Rectal smooth muscle tissue (tissue), 1 donor: Measurements from ENCODE around the gene PRRG2.
A peak's percentile ranks its signal among the peaks of the same experiment; 100 is the strongest.

ENCODE experiments used
- H3K27ac ChIP-seq: one replicate; pipeline ENCODE4 v1.7.0; 2013; ENCODE audit warnings: low read depth, low read length, inconsistent platforms
- H3K27me3 ChIP-seq: one replicate; pipeline ENCODE4 v1.7.0; 2013; ENCODE audit warnings: low read length; ENCODE audit not compliant: control insufficient read depth, insufficient read depth
- H3K36me3 ChIP-seq: one replicate; pipeline ENCODE4 v1.7.0; 2013; ENCODE audit warnings: low read length; ENCODE audit not compliant: control insufficient read depth, insufficient read depth
- H3K4me1 ChIP-seq: one replicate; pipeline ENCODE4 v1.7.0; 2013; ENCODE audit warnings: low read length; ENCODE audit not compliant: control insufficient read depth, insufficient read depth
- H3K4me3 ChIP-seq: one replicate; pipeline ENCODE4 v1.7.0; 2013; ENCODE audit warnings: low read length
- H3K9ac ChIP-seq: one replicate; pipeline ENCODE4 v1.7.0; 2013; ENCODE audit warnings: low read length

PRRG2 gene

DNA sequence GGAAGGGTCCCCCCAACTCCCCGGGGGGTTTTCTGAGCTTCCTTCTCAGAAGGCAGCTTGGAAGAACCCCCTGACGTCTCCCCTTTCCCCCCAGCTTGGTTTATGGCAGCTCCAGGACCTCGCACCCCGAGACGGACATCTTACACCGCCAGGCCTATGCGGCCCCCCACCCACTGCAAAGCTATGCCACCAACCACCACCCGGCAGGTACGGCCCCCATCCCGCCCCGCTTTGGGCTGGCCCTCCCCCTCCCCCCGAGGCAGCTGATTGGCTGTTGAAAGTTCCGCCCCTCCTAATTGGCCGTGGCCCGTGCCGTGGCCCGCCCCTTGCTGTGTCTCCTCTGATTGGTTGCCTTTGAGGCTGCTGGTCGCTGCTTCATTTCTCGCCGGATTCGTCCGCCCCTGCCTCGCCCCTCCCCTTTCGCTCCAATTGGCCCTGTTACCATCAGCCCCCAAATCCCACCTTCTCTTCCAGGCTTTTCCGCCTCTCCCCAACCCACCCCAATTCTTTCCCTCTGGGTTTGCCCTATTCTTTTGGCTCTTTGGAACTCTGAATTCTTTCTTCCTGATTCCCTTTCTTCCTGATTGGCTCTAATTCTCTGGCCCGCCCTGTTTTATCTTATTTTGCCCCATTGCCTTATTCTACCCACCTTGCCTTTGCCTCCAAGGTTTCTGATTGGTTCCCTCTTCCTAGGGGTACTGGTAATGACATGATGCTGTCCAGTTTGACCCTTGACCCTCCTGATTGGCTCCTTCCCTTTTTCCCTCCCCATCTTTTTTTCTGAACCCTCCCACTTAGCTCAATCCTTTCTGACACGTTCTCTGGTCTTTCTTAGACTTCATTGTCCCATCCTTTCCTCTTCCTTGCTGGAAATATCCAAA, 12.4 kb downstream of the PRRG2 start:
- H3K4me3 ChIP-seq, result peak overlapping the region; percentile 90
- H3K4me1 ChIP-seq, result peaks cover 6% of the 10 kb centered on the region
- peak overlapping the region; percentile 63 for H3K27ac ChIP-seq
- H3K36me3 ChIP-seq, result peaks cover 17% of the 10 kb centered on the region
- peak overlapping the region; percentile 22 for H3K9ac ChIP-seq
- H3K27me3 ChIP-seq, result no peaks in the 10 kb centered on the region

DNA sequence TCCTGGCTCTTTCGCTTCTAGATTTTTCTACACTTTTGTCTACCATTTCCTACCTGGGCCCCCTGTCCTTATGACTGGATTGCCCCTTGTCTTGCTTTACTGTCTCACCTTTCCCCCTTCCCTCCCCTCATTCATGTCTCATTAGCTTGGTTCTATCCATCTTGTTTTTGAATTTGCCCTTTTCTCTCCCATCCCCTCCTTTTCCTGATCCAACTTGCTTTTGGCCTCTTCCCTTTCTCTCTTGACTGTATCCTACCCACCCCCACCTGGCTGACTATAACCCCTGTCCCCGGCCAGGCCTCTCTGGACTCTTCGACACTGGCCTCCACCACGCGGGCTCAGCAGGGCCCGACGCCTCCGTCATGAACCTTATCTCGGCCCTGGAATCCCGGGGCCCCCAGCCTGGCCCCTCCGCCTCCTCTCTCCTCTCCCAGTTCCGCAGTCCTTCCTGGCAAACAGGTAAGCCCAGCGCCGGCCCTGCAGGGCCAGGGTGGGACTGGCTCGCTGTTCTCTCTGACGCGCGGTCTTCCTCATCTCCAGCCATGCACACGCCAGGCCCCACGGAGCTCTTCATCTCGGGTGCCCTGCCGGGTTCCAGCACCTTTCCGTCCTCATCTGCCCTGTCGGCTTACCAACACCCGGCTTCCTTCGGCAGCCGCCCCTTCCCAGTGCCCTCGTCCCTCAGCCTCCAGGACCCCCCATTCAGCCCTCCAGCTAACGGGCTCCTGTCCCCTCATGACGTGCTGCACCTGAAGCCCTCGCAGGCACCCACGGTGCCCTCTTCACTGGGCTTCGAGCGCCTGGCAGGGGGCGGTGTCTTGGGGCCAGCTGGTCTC, 13.3 kb downstream of the PRRG2 start:
- no peak overlapping the region for H3K4me3 ChIP-seq
- H3K4me1 ChIP-seq, result peaks cover 6% of the 10 kb centered on the region
- H3K27ac ChIP-seq, result peak overlapping the region; percentile 63
- no peaks in the 10 kb centered on the region for H3K27me3 ChIP-seq
- H3K36me3 ChIP-seq, result peaks cover 25% of the 10 kb centered on the region
- no peak overlapping the region for H3K9ac ChIP-seq

DNA sequence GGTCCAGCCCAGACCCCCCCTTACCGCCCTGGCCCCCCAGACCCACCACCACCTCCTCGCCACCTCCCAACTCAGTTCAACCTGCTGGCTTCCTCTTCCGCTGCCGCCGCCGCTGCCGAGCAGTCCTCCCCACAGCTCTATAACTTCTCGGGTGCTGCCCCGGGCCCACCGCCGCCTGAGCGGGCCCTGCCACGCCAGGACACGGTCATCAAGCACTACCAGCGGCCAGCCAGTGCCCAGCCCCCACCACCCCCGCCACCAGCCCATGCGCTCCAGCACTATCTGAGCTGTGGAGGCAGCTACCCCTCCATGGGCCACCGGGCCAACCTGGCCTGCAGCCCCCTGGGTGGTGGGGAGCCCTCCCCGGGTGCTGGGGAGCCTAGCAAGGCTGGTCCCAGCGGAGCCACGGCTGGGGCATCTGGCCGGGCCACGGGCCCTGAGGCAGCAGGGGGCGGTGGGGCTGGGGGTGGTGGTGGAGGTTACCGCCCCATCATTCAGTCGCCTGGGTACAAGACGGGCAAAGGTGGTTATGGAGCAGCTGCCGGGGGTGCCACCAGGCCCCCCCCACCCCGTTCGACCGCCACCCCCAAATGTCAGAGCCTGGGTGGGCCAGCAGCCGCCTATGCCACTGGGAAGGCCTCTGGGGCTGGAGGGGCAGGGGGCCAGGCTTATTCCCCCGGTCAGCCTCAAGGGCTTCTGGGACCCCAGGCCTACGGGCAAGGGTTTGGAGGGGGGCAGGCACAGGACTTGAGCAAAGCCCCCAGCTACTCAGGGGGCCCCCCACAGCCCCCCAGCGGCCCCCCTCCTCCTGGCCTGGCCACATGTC, 14.1 kb downstream of the PRRG2 start:
- H3K4me1 ChIP-seq, result peaks cover 6% of the 10 kb centered on the region
- no peaks in the 10 kb centered on the region for H3K27me3 ChIP-seq
- H3K9ac ChIP-seq, result no peak overlapping the region
- peaks cover 33% of the 10 kb centered on the region for H3K36me3 ChIP-seq
- H3K4me3 ChIP-seq, result no peak overlapping the region
- H3K27ac ChIP-seq, result no peak overlapping the region

- H3K27ac ChIP-seq, result no peak overlapping the region
- no peaks in the 10 kb centered on the region for H3K27me3 ChIP-seq
- no peak overlapping the region for H3K9ac ChIP-seq
- H3K4me1 ChIP-seq, result peaks cover 6% of the 10 kb centered on the region
- peaks cover 37% of the 10 kb centered on the region for H3K36me3 ChIP-seq
- H3K4me3 ChIP-seq, result no peak overlapping the region
These were observed 14.8 kb downstream of the PRRG2 start for GRCh38 chr19:49595819-49596404.

GRCh38 chr19:49596407-49596806, 15.3 kb downstream of the PRRG2 start:
- peaks cover 41% of the 10 kb centered on the region for H3K36me3 ChIP-seq
- H3K9ac ChIP-seq, result no peak overlapping the region
- peaks cover 6% of the 10 kb centered on the region for H3K4me1 ChIP-seq
- no peaks in the 10 kb centered on the region for H3K27me3 ChIP-seq
- H3K4me3 ChIP-seq, result no peak overlapping the region
- H3K27ac ChIP-seq, result no peak overlapping the region

DNA sequence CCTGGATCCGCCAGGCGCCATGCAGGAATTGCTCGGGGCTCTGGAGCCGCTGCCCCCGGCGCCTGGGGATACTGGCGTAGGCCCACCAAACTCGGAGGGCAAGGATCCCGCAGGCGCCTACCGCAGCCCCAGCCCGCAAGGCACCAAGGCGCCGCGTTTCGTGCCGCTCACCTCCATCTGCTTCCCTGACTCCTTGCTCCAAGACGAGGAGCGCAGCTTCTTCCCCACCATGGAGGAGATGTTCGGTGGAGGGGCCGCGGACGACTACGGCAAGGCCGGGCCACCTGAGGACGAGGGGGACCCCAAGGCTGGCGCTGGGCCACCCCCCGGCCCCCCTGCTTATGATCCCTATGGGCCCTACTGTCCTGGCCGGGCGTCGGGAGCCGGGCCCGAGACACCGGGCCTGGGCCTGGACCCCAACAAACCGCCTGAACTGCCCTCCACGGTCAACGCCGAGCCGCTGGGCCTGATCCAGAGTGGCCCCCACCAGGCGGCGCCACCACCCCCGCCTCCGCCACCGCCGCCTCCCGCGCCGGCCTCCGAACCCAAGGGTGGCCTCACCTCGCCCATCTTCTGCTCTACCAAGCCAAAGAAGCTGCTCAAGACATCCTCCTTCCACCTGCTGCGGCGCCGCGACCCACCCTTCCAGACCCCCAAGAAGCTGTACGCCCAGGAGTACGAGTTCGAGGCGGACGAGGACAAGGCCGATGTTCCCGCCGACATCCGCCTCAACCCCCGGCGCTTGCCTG, 16.0 kb downstream of the PRRG2 start:
- H3K4me1 ChIP-seq, result peaks cover 6% of the 10 kb centered on the region
- H3K27me3 ChIP-seq, result no peaks in the 10 kb centered on the region
- peaks cover 46% of the 10 kb centered on the region for H3K36me3 ChIP-seq
- no peak overlapping the region for H3K9ac ChIP-seq
- no peak overlapping the region for H3K4me3 ChIP-seq
- H3K27ac ChIP-seq, result no peak overlapping the region

- H3K4me3 ChIP-seq, result no peak overlapping the region
- H3K9ac ChIP-seq, result no peak overlapping the region
- peaks cover 46% of the 10 kb centered on the region for H3K36me3 ChIP-seq
- H3K4me1 ChIP-seq, result peaks cover under 1% of the 10 kb centered on the region
- H3K27me3 ChIP-seq, result no peaks in the 10 kb centered on the region
- no peak overlapping the region for H3K27ac ChIP-seq
These were observed 16.5 kb downstream of the PRRG2 start for GRCh38 chr19:49597703-49597974.

DNA sequence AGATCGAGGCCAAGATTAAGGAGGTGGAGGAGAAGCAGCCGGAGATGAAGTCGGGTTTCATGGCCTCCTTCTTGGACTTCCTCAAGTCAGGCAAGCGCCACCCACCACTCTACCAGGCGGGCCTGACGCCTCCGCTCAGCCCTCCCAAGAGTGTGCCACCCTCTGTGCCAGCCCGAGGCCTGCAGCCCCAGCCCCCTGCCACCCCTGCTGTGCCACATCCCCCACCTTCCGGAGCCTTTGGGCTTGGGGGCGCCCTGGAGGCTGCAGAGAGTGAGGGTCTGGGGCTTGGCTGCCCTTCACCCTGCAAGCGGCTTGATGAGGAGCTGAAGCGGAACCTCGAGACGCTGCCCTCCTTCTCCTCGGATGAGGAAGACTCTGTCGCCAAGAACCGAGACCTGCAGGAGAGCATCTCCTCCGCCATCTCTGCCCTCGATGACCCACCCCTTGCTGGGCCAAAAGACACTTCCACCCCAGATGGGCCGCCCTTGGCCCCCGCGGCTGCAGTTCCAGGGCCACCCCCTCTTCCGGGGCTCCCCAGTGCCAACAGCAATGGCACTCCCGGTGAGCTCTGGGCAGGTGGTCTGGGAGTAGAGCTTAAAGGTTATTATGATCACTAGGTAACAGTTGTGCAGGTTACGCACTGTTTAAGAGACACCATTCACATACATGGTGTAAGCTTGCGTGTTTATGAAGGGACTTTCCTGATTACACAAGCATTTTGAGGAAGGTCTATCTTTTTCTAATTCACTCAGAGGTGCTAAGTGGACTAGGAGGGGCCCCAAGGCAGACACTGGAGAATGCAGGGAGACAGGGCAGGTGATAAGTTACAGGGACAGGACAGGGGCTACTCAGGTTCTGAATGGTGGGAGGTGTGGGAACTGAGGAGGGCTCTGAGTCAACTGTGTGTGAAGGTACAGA, 18.5 kb downstream of the PRRG2 start:
- H3K9ac ChIP-seq, result no peak overlapping the region
- H3K27ac ChIP-seq, result no peak overlapping the region
- H3K27me3 ChIP-seq, result no peaks in the 10 kb centered on the region
- no peak overlapping the region for H3K4me3 ChIP-seq
- peaks cover 45% of the 10 kb centered on the region for H3K36me3 ChIP-seq
- no peaks in the 10 kb centered on the region for H3K4me1 ChIP-seq

- Histone ChIP-seq H3K4me1 (no peaks in the 10 kb centered on the region), H3K27ac (no peak overlapping the region), H3K36me3 (peaks cover 42% of the 10 kb centered on the region)
These were observed 20.4 kb downstream of the PRRG2 start for GRCh38 chr19:49601482-49602038.

DNA sequence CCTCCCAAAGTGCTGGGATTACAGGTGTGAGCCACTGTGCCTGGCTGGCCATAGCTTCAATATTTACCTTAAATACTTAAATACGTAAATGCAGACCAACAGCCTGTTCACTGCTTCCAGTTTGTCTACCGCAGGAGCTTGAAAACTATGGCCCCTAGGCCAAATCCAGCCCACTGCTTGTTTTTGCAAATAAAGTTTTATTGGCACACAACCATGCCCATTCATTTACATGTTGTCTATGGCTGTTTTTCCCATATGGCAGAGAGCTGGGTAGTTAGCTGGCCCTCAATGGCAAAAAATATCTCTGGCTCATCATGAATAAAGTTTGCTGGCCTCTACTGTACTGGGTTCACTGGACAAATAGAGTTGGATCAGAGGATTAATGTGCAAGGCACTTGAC, 21.7 kb downstream of the PRRG2 start:
- no peak overlapping the region for H3K4me3 ChIP-seq
- H3K4me1 ChIP-seq, result no peaks in the 10 kb centered on the region
- H3K27me3 ChIP-seq, result no peaks in the 10 kb centered on the region
- peaks cover 40% of the 10 kb centered on the region for H3K36me3 ChIP-seq
- no peak overlapping the region for H3K9ac ChIP-seq
- H3K27ac ChIP-seq, result no peak overlapping the region

More at GRCh38 chr19:49601482-49602038, 20.4 kb downstream of the PRRG2 start:
- Histone ChIP-seq H3K9ac (no peak overlapping the region), H3K27me3 (no peaks in the 10 kb centered on the region), H3K4me3 (no peak overlapping the region)
